Heart left ventricle (tissue), 16 donors: ENCODE results near the gene MAML2. TPM values are rescaled to one million over a fixed set of nuclear protein-coding genes. Genes with fewer than 3 reads are reported as not detected.

Experiments used
- ATAC-seq, 4 donors: fragments of 200-7000 bp; cut with Tn5 transposase; one replicate each; pipeline ENCODE4 v1.9.1; 2020 to 2022; ENCODE audit warnings: moderate library complexity in 4 of 4, mild to moderate bottlenecking in 3 of 4, moderate number of reproducible peaks in 1 of 4
- DNase-seq, 5 donors: peaks; one replicate each; pipeline ENCODE4 v3.0.0-alpha.2; 2020
- H3K27ac ChIP-seq, 12 donors: fragments of 200-600 bp; sonication (generic) in 4 of 12; one replicate each; pipeline versions ENCODE4 v1.5.0 to v1.8.0; 2016 to 2022; ENCODE audit warnings: mild to moderate bottlenecking in 2 of 12
- H3K27me3 ChIP-seq, 9 donors: fragments of 200-600 bp; sonication (generic) in 2 of 9; one replicate each; pipeline versions ENCODE4 v1.5.1 to v1.8.0; 2016 to 2022; ENCODE audit warnings: mild to moderate bottlenecking in 3 of 9
- H3K36me3 ChIP-seq, 9 donors: fragments of 200-600 bp; sonication (generic) in 2 of 9; one replicate each; pipeline versions ENCODE4 v1.5.0 to v1.8.0; 2018 to 2022; ENCODE audit warnings: mild to moderate bottlenecking in 2 of 9
- H3K4me1 ChIP-seq, 12 donors: fragments of 200-600 bp; sonication (generic) in 4 of 12; one replicate each; pipeline versions ENCODE4 v1.5.0 to v1.8.0; 2016 to 2022; ENCODE audit warnings: mild to moderate bottlenecking in 3 of 12
- H3K4me3 ChIP-seq, 12 donors: fragments of 200-600 bp; sonication (generic) in 4 of 12; one replicate each; pipeline versions ENCODE4 v1.5.0 to v1.8.0; 2017 to 2022; ENCODE audit warnings: mild to moderate bottlenecking in 9 of 12, moderate library complexity in 4 of 12
- H3K9me3 ChIP-seq, 12 donors: fragments of 200-600 bp; sonication (generic) in 4 of 12; one replicate each; pipeline versions ENCODE4 v1.5.0 to v1.8.0; 2016 to 2022; ENCODE audit warnings: mild to moderate bottlenecking in 1 of 12
- POLR2A ChIP-seq, 2 donors: fragments of 450-650 bp; IDR thresholded peaks; one replicate each; pipeline ENCODE4 v1.6.1; 2017; ENCODE audit warnings: antibody characterized with exemption in 2 of 2, mild to moderate bottlenecking in 2 of 2, moderate library complexity in 2 of 2
- WGBS, 4 donors: extraction: QIAGEN DNeasy Blood & Tissue Kit in 2 of 4; methylation state at CpG; one replicate each; pipeline versions ENCODE4 v1.1.5 to v1.1.7; 2013 to 2018; 5-methylcytosine and 5-hydroxymethylcytosine counted together
- intact Hi-C, 10 donors: fragments of 100-400 bp; cut with DNase I; formaldehyde crosslinking; loops; one replicate each; pipeline versions ENCODE4 v1.11.1 to v1.14.2; 2022
- polyA plus RNA-seq, 2 donors: library from polyadenylated mRNA; stranded (reverse); fragments of 200-250 nt; gene quantifications; one replicate each; pipeline ENCODE4 v1.2.3, GENCODE V29; 2013
- total RNA-seq, 9 donors: library from RNA; depleted of rRNA in 2 of 9; stranded (reverse); fragments of >200 nt in 2 of 9; fragmentation: NEBNext Ultra II Directional in 3 of 9; extraction: Animal tissue kit (Norgen Biotek cat#: 25700) in 3 of 9; gene quantifications; one replicate each; pipeline versions ENCODE4 v1.1.0 to v1.2.4, GENCODE V29; 2016 to 2023
- TF ChIP-seq, protein P1 (sequence below), 12 donors: fragments of 200-600 bp; sonication (generic) in 4 of 12; IDR thresholded peaks; one replicate each; pipeline versions ENCODE4 v1.5.0 to v1.8.0; 2018 to 2022; ENCODE audit warnings: antibody characterized with exemption in 12 of 12, mild to moderate bottlenecking in 5 of 12
- donor health status: ischemic (EF 13 %, LVEDD 7.1; RV severe dilation, severe dysfunction).
- donor health status: healthy with polysubstance abuse.
- donor health status: DM: no; HTN: yes; CAD: no.
- donor health status: DM: no; HTN: no; CAD: no.
- donor health status: ischemic (EF 25% LVEDD 6.9; RV normal size, moderate dysfunction).
- donor health status: ischemic (EF 25% LVEDD 5.7; RV mildly dilated, moderate dysfunction).
- donor health status: healthy.
- donor health status: DM: yes; HTN: yes; CAD: no.
- donor health status: ischemic (EF 35%, LVEDD 5.7; RV mildly dilated, moderate dysfunction).
- donor health status: nonischemic (EF 11% LVEDD 7.7; RV severe dilation, severe dysfunction).
- donor health status: DM: yes; HTN: yes; CAD: no.
- donor health status: PGD.
- donor health status: ischemic (EF 29% LVEDD 5.4; RV normal size, mild dysfunction).
- donor health status: nonischemic (EF 23%, LVEDD 6.1; RV moderate dilation, normal function).

Gene MAML2
- total and polyA plus RNA-seq, 11 donors = 1.3 to 10.8 (median 4.8) TPM

DNA sequence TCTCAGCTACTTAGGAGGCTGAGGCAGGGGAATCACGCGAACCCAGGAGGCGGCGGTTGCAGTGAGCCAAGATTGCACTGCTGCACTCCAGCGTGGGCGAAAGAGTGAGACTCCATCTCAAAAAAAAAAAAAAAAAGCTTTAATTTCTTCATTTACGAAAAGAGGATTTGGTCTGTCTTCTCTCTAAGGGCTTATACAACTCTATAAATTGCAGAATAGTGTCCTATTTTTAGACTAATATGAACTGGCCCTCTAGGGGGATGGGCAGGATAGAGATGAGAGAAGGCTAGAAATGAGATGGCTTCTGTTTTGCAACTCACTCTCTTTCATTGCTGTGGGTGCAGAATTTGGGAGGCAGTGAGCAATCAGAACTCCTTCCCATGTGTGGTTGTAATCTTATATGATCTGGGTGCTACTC, 11.3 kb downstream of the MAML2 start:
- peaks cover 0 to 74% (median 26%) of the 10 kb centered on the region in 12 donors for H3K4me1 ChIP-seq
- WGBS, 4 donors = 76 to 81% (median 79%) methylated on average over 7 of the region's 7 CpGs
- H3K36me3 ChIP-seq = peaks cover 0 to 4% (median 0%) of the 10 kb centered on the region in 9 donors
- no peak overlapping the region for H3K4me3 ChIP-seq
- no peaks in the 10 kb centered on the region for H3K27me3 ChIP-seq
- H3K27ac ChIP-seq = peak overlapping the region in 5 of 12 donors; percentile 5 to 61 (median 27)
- intact Hi-C loops = loop anchor here in 2 of 10 donors (10.0 kb wide), 3 partner anchors 57 to 107 kb away; no protein-coding TSS in a partner anchor
- TF ChIP-seq, protein P1, sequence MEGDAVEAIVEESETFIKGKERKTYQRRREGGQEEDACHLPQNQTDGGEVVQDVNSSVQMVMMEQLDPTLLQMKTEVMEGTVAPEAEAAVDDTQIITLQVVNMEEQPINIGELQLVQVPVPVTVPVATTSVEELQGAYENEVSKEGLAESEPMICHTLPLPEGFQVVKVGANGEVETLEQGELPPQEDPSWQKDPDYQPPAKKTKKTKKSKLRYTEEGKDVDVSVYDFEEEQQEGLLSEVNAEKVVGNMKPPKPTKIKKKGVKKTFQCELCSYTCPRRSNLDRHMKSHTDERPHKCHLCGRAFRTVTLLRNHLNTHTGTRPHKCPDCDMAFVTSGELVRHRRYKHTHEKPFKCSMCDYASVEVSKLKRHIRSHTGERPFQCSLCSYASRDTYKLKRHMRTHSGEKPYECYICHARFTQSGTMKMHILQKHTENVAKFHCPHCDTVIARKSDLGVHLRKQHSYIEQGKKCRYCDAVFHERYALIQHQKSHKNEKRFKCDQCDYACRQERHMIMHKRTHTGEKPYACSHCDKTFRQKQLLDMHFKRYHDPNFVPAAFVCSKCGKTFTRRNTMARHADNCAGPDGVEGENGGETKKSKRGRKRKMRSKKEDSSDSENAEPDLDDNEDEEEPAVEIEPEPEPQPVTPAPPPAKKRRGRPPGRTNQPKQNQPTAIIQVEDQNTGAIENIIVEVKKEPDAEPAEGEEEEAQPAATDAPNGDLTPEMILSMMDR (IDR thresholded peaks at IDR 0.05) = no peak
- TF ChIP-seq POLR2A (IDR thresholded peaks at IDR 0.05) = no peak
- ATAC-seq (peak; percentile 11 to 84 (median 74)), DNase-seq (no peak)
- no peaks in the 10 kb centered on the region for H3K9me3 ChIP-seq

- no peak overlapping the region for H3K4me3 ChIP-seq
- ATAC-seq = no peak
Observed at GRCh38 chr11:96330511-96330859, 12.5 kb downstream of the MAML2 start.

DNA sequence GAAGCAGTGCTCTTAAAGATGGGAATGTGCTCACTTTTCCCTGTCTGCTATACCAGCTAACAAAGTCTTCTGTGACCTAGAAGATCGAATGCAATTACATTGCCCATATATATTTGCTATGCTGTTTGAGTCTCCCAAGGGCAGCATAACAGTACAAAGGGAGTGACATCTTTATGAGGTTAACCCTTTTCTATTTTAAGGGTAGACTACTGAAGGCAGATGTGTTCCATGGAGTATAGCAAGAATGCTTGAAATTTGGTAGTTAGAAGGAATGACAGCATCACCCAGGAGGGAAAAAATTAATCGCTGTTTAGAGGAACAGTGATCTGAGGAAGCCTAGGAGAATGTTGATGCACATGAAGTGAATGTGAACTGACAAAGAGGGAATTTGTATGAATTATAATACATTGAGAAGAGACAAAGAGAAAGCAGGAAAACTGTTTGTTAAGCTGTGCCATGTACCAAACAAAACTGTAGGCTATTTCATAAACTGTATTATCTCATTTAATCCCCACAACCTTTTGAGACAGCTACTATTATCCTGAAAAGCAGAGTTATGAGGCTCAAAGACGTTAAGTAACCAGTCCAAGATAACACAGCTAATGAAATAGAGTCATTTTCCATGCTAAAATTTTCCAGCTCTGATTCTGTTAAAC, 13.0 kb downstream of the MAML2 start:
- Histone ChIP-seq H3K9me3 (no peaks in the 10 kb centered on the region), H3K27ac (no peak overlapping the region), H3K27me3 (no peaks in the 10 kb centered on the region), H3K4me1 (peaks cover 0 to 68% (median 28%) of the 10 kb centered on the region in 12 donors), H3K36me3 (no peaks in the 10 kb centered on the region), H3K4me3 (no peak overlapping the region)
- TF ChIP-seq, protein P1 (IDR thresholded peaks at IDR 0.05) = no peak
- no peak for TF ChIP-seq POLR2A (IDR thresholded peaks at IDR 0.05)
- DNase-seq (no peak), ATAC-seq (no peak)
- 76 to 85% (median 84%) methylated on average over 3 of the region's 3 CpGs for WGBS, 4 donors
- intact Hi-C loops = loop anchor here in 2 of 10 donors (10.0 kb wide), 3 partner anchors 55 to 105 kb away; no protein-coding TSS in a partner anchor

More at GRCh38 chr11:96330511-96330859, 12.5 kb downstream of the MAML2 start:
- TF ChIP-seq POLR2A (IDR thresholded peaks at IDR 0.05) = no peak
- TF ChIP-seq, protein P1 (IDR thresholded peaks at IDR 0.05) = no peak
- intact Hi-C loops = loop anchor here in 2 of 10 donors (10.0 kb wide), 3 partner anchors 56 to 106 kb away; no protein-coding TSS in a partner anchor
- Histone ChIP-seq H3K9me3 (no peaks in the 10 kb centered on the region), H3K36me3 (peaks cover 0 to 3% (median 0%) of the 10 kb centered on the region in 9 donors), H3K27ac (no peak overlapping the region), H3K27me3 (no peaks in the 10 kb centered on the region), H3K4me1 (peaks cover 0 to 68% (median 25%) of the 10 kb centered on the region in 12 donors)
- no peak for DNase-seq
- 97 to 100% (median 98%) methylated on average over 4 of the region's 4 CpGs for WGBS, 4 donors

GRCh38 chr11:96329419-96329818, 13.6 kb downstream of the MAML2 start:
- H3K27me3 ChIP-seq = no peaks in the 10 kb centered on the region
- TF ChIP-seq POLR2A (IDR thresholded peaks at IDR 0.05) = no peak
- TF ChIP-seq, protein P1 (IDR thresholded peaks at IDR 0.05) = no peak
- H3K4me1 ChIP-seq = peaks cover 0 to 73% (median 33%) of the 10 kb centered on the region in 12 donors
- intact Hi-C loops = no loop called here
- H3K4me3 ChIP-seq = no peak overlapping the region
- H3K9me3 ChIP-seq = no peaks in the 10 kb centered on the region
- no peak for DNase-seq
- H3K27ac ChIP-seq = peak overlapping the region in 1 of 12 donors; percentile 16
- no peak for ATAC-seq
- WGBS, 4 donors = 88 to 98% (median 90%) methylated on average over 1 of the region's 1 CpG
- no peaks in the 10 kb centered on the region for H3K36me3 ChIP-seq
